Measurements from ENCODE around the gene PNLIPRP2. TPM values are rescaled to one million over a fixed set of nuclear protein-coding genes. Genes with fewer than 3 reads are reported as not detected.

The PNLIPRP2 gene
- total RNA-seq, 1 experiment from 2014 or later, result 0.24 TPM

DNA sequence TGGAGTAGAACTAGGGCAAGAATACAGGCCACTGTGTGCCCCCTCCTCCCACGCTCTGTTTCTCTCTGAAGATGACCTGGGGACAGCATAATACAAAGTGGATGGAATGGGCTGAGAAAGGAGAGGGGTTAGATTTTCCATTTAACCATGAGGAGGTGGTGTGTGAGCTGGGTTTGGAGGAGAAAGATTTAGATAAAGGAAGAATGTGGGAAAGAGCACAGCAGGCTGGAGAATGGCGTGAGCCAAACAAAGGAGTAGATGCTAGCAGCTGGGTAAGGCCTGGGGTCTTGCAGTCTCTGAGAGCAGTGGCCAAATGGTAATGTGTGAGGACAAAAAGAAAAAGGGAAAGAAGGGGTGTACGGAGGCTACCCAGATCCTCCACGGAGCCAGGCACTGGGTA is 8.6 kb downstream of the PNLIPRP2 start:
- no peaks in the 10 kb centered on the region for H3K9me3 Mint-ChIP-seq
- no peak overlapping the region for H4K5ac ChIP-seq (ENCODE audit: insufficient read length, low read depth, low read length)
- no peaks in the 10 kb centered on the region for H3K36me3 Mint-ChIP-seq (ENCODE audit: insufficient read depth in 1 of 3, low read depth in 3 of 3)
- peaks cover 6% of the 10 kb centered on the region in 2 experiments for H3K4me1 Mint-ChIP-seq
- no CpG with 5 or more reads among the region's 4 CpGs for WGBS (ENCODE audit: extremely low coverage, insufficient read length, low lambda C conversion rate)
- no peak overlapping the region for H2AFZ ChIP-seq (ENCODE audit: low read length)
- H3K14ac ChIP-seq (ENCODE audit: insufficient read depth, low read length), result no peak overlapping the region
- H3K9ac ChIP-seq (ENCODE audit: extremely low read depth, insufficient read length, low read length), result no peak overlapping the region
- no peaks in the 10 kb centered on the region for H3K79me1 ChIP-seq (ENCODE audit: insufficient read depth, low read depth, low read length, poor library complexity, severe bottlenecking)
- no peak overlapping the region for H3T11ph ChIP-seq (ENCODE audit: low read length)
- no peak overlapping the region for H3K56ac ChIP-seq (ENCODE audit: insufficient read length, low read depth, low read length)
- H3K23me2 ChIP-seq (ENCODE audit: insufficient read length, low read depth, low read length, poor library complexity, severe bottlenecking), result no peaks in the 10 kb centered on the region
- H4K20me1 ChIP-seq (ENCODE audit: control insufficient read depth, insufficient read depth, insufficient read length), result peaks cover 5% of the 10 kb centered on the region
- no peak overlapping the region for H4K91ac ChIP-seq (ENCODE audit: insufficient read length, low read depth, low read length)
- no peaks in the 10 kb centered on the region for H3K9me3 ChIP-seq (ENCODE audit: control insufficient read depth, low read depth, low read length)
- H2BK5ac ChIP-seq (ENCODE audit: insufficient read length, low read length), result no peak overlapping the region
- DNase-seq, result no peak
- no peak for TF ChIP-seq CTCF (conservative IDR thresholded peaks at IDR 0.05)
- H3K23ac ChIP-seq (ENCODE audit: insufficient read length, low read depth, low read length), result no peak overlapping the region
- H3K27me3 Mint-ChIP-seq (ENCODE audit: low read depth), result peaks cover 27% of the 10 kb centered on the region
- no peaks in the 10 kb centered on the region for H3K27me3 ChIP-seq (ENCODE audit: insufficient read depth, low read length)
- H3K18ac ChIP-seq (ENCODE audit: insufficient read length, low read depth, low read length), result no peak overlapping the region
- H2AK5ac ChIP-seq (ENCODE audit: insufficient read length, low read length), result no peak overlapping the region
- no peak overlapping the region for H3K4me2 ChIP-seq (ENCODE audit: insufficient read depth, insufficient read length, low read length)
- no peak overlapping the region for H3K4ac ChIP-seq (ENCODE audit: low read depth, low read length)
- H3K79me2 ChIP-seq (ENCODE audit: insufficient read depth, low read length), result no peaks in the 10 kb centered on the region
- no peak overlapping the region for H3K4me3 Mint-ChIP-seq
- no peak overlapping the region for H2BK12ac ChIP-seq (ENCODE audit: insufficient read length, low read depth, low read length)
- H3K27ac ChIP-seq (ENCODE audit: insufficient read length, low read depth, low read length), result no peak overlapping the region
- H4K8ac ChIP-seq (replicated peaks; ENCODE audit: insufficient read length, low read depth, low read length), result no peak overlapping the region
- H3K27ac Mint-ChIP-seq, result no peak overlapping the region; a peak in 1 of 7 replicates
- no peak overlapping the region for H2BK120ac ChIP-seq (ENCODE audit: low read depth, low read length, poor library complexity, severe bottlenecking)
- no peaks in the 10 kb centered on the region for H3K4me1 ChIP-seq (ENCODE audit: insufficient read depth, low read length)
- no peak overlapping the region for H2BK20ac ChIP-seq (ENCODE audit: low read depth, low read length, poor library complexity, severe bottlenecking)
- H2BK15ac ChIP-seq (ENCODE audit: low read depth, low read length), result no peak overlapping the region
